WTC11 (cell line): ENCODE data around the gene PRSS27. TPM values are rescaled to one million over a fixed set of nuclear protein-coding genes. Genes with fewer than 3 reads are reported as not detected.
A peak's percentile ranks its signal among the peaks of the same experiment; 100 is the strongest.

Experiments
- ATAC-seq: fragments of 200-7000 bp; cut with Tn5 transposase; 2 replicates; pipeline ENCODE4 v1.10.0; 2021; ENCODE audit warnings: mild to moderate bottlenecking, moderate library complexity
- CTCF ChIA-PET: fragments of 300-600 bp; sonication (Branson Sonifier 250); formaldehyde crosslinking; loops from one replicate; lab custom pipeline; 2021; ENCODE audit warnings: antibody characterized with exemption; lab: Charles Lee
- POLR2A ChIA-PET: fragments of 350-600 bp; sonication (Branson Sonifier 250); formaldehyde crosslinking; loops from one replicate; lab custom pipeline; 2021; ENCODE audit warnings: antibody characterized with exemption; lab: Charles Lee
- DNase-seq: peaks from one replicate; pipeline ENCODE4 v3.0.0; 2021; ENCODE audit warnings: low spot score
- H3K27ac Mint-ChIP-seq: 2 replicates; pipeline ENCODE4 v1.8.0; 2021; ENCODE audit warnings: mixed read lengths
- H3K27me3 Mint-ChIP-seq: 2 replicates; pipeline ENCODE4 v1.8.0; 2021; ENCODE audit warnings: low read depth, mild to moderate bottlenecking, moderate library complexity, mixed read lengths
- H3K36me3 Mint-ChIP-seq: 2 replicates; pipeline ENCODE4 v1.8.0; 2021; ENCODE audit warnings: mixed read lengths
- H3K4me1 Mint-ChIP-seq: 2 replicates; pipeline ENCODE4 v1.8.0; 2022; ENCODE audit warnings: mixed read lengths
- H3K4me3 Mint-ChIP-seq: 2 replicates; pipeline ENCODE4 v1.8.0; 2021; ENCODE audit warnings: mild to moderate bottlenecking, moderate library complexity, mixed read lengths
- H3K9me3 Mint-ChIP-seq: 2 replicates; pipeline ENCODE4 v1.8.0; 2021; ENCODE audit warnings: mixed read lengths
- CREM ChIP-seq: sonication (generic); formaldehyde crosslinking; IDR thresholded peaks from 2 replicates; pipeline ENCODE4 v1.8.1; 2022; ENCODE audit warnings: mild to moderate bottlenecking, missing genetic modification reagents, moderate library complexity
- ETV6 ChIP-seq: sonication (generic); formaldehyde crosslinking; IDR thresholded peaks from 2 replicates; pipeline ENCODE4 v1.8.1; 2022; ENCODE audit warnings: mild to moderate bottlenecking, missing genetic modification reagents
- FOXJ3 ChIP-seq: sonication (generic); formaldehyde crosslinking; IDR thresholded peaks from 2 replicates; pipeline ENCODE4 v1.9.0; 2021; ENCODE audit warnings: missing genetic modification reagents, mild to moderate bottlenecking, borderline replicate concordance
- GABPB1 ChIP-seq: sonication (generic); formaldehyde crosslinking; IDR thresholded peaks from 2 replicates; pipeline ENCODE4 v1.8.1; 2023; ENCODE audit warnings: mild to moderate bottlenecking, missing genetic modification reagents
- GTF2I ChIP-seq: fragments of 250-450 bp; sonication (Bioruptor Pico); conservative IDR thresholded peaks from 2 replicates; pipeline ENCODE4 v1.4.0; 2021; ENCODE audit warnings: mild to moderate bottlenecking
- JAZF1 ChIP-seq: fragments of 250-450 bp; sonication (Bioruptor Pico); IDR thresholded peaks from 2 replicates; pipeline ENCODE4 v1.9.0; 2021; ENCODE audit warnings: moderate library complexity, mild to moderate bottlenecking, inconsistent platforms
- MYBL2 ChIP-seq: sonication (generic); formaldehyde crosslinking; IDR thresholded peaks from 2 replicates; pipeline ENCODE4 v1.8.1; 2023; ENCODE audit warnings: mild to moderate bottlenecking, moderate library complexity, missing genetic modification reagents
- NFYB ChIP-seq: sonication (generic); formaldehyde crosslinking; conservative IDR thresholded peaks from 2 replicates; pipeline ENCODE4 v1.8.0; 2022; ENCODE audit warnings: low read depth, missing genetic modification reagents
- PRRX2 ChIP-seq: fragments of 250-450 bp; sonication (Bioruptor Pico); IDR thresholded peaks from 2 replicates; pipeline ENCODE4 v1.8.0; 2021; ENCODE audit warnings: mild to moderate bottlenecking
- TCF7 ChIP-seq: sonication (generic); formaldehyde crosslinking; IDR thresholded peaks from 2 replicates; pipeline ENCODE4 v1.8.0; 2022; ENCODE audit warnings: mild to moderate bottlenecking, low read depth, missing genetic modification reagents, moderate library complexity
- TEAD1 ChIP-seq: sonication (generic); formaldehyde crosslinking; IDR thresholded peaks from 2 replicates; pipeline ENCODE4 v1.8.0; 2022; ENCODE audit warnings: mild to moderate bottlenecking, missing genetic modification reagents
- TEAD4 ChIP-seq: sonication (generic); formaldehyde crosslinking; IDR thresholded peaks from 2 replicates; pipeline ENCODE4 v1.8.0; 2022; ENCODE audit warnings: mild to moderate bottlenecking, missing genetic modification reagents
- ZNF317 ChIP-seq: sonication (generic); formaldehyde crosslinking; IDR thresholded peaks from 2 replicates; pipeline ENCODE4 v1.8.1; 2023; ENCODE audit warnings: low read depth, mild to moderate bottlenecking, moderate library complexity, missing genetic modification reagents, borderline replicate concordance
- ZNF416 ChIP-seq: fragments of 250-450 bp; sonication (Bioruptor Pico); IDR thresholded peaks from 2 replicates; pipeline ENCODE4 v1.9.0; 2021; ENCODE audit warnings: mild to moderate bottlenecking, inconsistent platforms
- ZNF423 ChIP-seq: fragments of 250-450 bp; sonication (Bioruptor Pico); IDR thresholded peaks from 2 replicates; pipeline ENCODE4 v2.1.2; 2022; ENCODE audit warnings: mild to moderate bottlenecking, moderate library complexity
- total RNA-seq: library from RNA; stranded (reverse); gene quantifications from 3 replicates; pipeline ENCODE4 v1.2.3, GENCODE V29; 2021
- TF ChIP-seq, protein P1 (sequence below): sonication (generic); formaldehyde crosslinking; IDR thresholded peaks from 2 replicates; pipeline ENCODE4 v1.8.1; 2022; ENCODE audit warnings: low read depth, mild to moderate bottlenecking, moderate library complexity, missing genetic modification reagents, borderline replicate concordance
- TF ChIP-seq, protein P2 (sequence below): sonication (generic); formaldehyde crosslinking; IDR thresholded peaks from 2 replicates; pipeline ENCODE4 v1.8.0; 2023; ENCODE audit warnings: mild to moderate bottlenecking, missing genetic modification reagents
- TF ChIP-seq, protein P3 (sequence below): sonication (generic); formaldehyde crosslinking; IDR thresholded peaks from 2 replicates; pipeline ENCODE4 v1.8.1; 2022; ENCODE audit warnings: mild to moderate bottlenecking, missing genetic modification reagents, moderate library complexity, borderline replicate concordance
- TF ChIP-seq, protein P4 (sequence below): fragments of 200-600 bp; IDR thresholded peaks from 2 replicates; pipeline ENCODE4 v1.8.0; 2022; ENCODE audit warnings: antibody characterized with exemption
- TF ChIP-seq, protein P5 (sequence below): fragments of 250-450 bp; sonication (Bioruptor Pico); IDR thresholded peaks from 2 replicates; pipeline ENCODE4 v1.9.0; 2021; ENCODE audit warnings: mild to moderate bottlenecking
- TF ChIP-seq, protein P6 (sequence below): fragments of 250-450 bp; sonication (Bioruptor Pico); IDR thresholded peaks from 2 replicates; pipeline ENCODE4 v1.8.0; 2021; ENCODE audit warnings: mild to moderate bottlenecking

Gene PRSS27
- total RNA-seq, 1 experiment from 2014 or later: 5.1 TPM

- TF ChIP-seq, protein P1, sequence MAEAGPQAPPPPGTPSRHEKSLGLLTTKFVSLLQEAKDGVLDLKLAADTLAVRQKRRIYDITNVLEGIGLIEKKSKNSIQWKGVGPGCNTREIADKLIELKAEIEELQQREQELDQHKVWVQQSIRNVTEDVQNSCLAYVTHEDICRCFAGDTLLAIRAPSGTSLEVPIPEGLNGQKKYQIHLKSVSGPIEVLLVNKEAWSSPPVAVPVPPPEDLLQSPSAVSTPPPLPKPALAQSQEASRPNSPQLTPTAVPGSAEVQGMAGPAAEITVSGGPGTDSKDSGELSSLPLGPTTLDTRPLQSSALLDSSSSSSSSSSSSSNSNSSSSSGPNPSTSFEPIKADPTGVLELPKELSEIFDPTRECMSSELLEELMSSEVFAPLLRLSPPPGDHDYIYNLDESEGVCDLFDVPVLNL (CRISPR knock-in tag): no peak
- TF ChIP-seq ZNF423 (CRISPR knock-in tag) (no peak), MYBL2 (no peak), ZNF317 (CRISPR knock-in tag) (no peak), FOXJ3 (CRISPR knock-in tag) (no peak), TEAD4 (CRISPR knock-in tag) (no peak), GABPB1 (no peak), GTF2I (no peak), CREM (CRISPR knock-in tag) (no peak)
- TF ChIP-seq, protein P2, sequence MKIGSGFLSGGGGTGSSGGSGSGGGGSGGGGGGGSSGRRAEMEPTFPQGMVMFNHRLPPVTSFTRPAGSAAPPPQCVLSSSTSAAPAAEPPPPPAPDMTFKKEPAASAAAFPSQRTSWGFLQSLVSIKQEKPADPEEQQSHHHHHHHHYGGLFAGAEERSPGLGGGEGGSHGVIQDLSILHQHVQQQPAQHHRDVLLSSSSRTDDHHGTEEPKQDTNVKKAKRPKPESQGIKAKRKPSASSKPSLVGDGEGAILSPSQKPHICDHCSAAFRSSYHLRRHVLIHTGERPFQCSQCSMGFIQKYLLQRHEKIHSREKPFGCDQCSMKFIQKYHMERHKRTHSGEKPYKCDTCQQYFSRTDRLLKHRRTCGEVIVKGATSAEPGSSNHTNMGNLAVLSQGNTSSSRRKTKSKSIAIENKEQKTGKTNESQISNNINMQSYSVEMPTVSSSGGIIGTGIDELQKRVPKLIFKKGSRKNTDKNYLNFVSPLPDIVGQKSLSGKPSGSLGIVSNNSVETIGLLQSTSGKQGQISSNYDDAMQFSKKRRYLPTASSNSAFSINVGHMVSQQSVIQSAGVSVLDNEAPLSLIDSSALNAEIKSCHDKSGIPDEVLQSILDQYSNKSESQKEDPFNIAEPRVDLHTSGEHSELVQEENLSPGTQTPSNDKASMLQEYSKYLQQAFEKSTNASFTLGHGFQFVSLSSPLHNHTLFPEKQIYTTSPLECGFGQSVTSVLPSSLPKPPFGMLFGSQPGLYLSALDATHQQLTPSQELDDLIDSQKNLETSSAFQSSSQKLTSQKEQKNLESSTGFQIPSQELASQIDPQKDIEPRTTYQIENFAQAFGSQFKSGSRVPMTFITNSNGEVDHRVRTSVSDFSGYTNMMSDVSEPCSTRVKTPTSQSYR (CRISPR knock-in tag): no peak
- TF ChIP-seq, protein P3, sequence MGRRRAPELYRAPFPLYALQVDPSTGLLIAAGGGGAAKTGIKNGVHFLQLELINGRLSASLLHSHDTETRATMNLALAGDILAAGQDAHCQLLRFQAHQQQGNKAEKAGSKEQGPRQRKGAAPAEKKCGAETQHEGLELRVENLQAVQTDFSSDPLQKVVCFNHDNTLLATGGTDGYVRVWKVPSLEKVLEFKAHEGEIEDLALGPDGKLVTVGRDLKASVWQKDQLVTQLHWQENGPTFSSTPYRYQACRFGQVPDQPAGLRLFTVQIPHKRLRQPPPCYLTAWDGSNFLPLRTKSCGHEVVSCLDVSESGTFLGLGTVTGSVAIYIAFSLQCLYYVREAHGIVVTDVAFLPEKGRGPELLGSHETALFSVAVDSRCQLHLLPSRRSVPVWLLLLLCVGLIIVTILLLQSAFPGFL (CRISPR knock-in tag): no peak
- TF ChIP-seq, protein P4, sequence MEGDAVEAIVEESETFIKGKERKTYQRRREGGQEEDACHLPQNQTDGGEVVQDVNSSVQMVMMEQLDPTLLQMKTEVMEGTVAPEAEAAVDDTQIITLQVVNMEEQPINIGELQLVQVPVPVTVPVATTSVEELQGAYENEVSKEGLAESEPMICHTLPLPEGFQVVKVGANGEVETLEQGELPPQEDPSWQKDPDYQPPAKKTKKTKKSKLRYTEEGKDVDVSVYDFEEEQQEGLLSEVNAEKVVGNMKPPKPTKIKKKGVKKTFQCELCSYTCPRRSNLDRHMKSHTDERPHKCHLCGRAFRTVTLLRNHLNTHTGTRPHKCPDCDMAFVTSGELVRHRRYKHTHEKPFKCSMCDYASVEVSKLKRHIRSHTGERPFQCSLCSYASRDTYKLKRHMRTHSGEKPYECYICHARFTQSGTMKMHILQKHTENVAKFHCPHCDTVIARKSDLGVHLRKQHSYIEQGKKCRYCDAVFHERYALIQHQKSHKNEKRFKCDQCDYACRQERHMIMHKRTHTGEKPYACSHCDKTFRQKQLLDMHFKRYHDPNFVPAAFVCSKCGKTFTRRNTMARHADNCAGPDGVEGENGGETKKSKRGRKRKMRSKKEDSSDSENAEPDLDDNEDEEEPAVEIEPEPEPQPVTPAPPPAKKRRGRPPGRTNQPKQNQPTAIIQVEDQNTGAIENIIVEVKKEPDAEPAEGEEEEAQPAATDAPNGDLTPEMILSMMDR: no peak
- TF ChIP-seq, all 79 proteins: peak for 0
These were observed 35.1 kb upstream of the PRSS27 start (continued) for GRCh38 chr16:2755158-2755557.

DNA sequence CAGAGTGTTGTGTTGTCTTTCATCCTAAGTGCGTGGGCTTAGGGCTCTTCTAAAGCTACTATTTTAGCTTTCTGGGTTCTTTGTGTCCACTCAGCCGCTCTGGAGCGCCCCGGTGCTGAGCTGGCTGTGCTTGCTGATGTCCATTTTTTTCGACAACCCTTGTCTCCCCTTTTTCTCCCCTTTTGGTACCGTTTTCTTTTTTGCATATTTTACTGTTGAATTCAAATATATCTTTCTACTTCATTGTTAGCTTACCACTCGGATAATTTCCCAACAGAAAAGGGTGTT lies 33.7 kb upstream of the PRSS27 start:
- H3K4me1 Mint-ChIP-seq: peaks cover 38% of the 10 kb centered on the region
- H3K9me3 Mint-ChIP-seq: peaks cover 3% of the 10 kb centered on the region
- no peaks in the 10 kb centered on the region for H3K27me3 Mint-ChIP-seq
- CTCF ChIA-PET: no interaction called here
- no peak for ATAC-seq
- no peak for DNase-seq
- H3K27ac Mint-ChIP-seq: peak overlapping the region; percentile 95
- POLR2A ChIA-PET: interaction anchor here (0.9 to 1.3 kb wide), 3 partner anchors 21 to 509 kb away, joined by 3 read pairs; no protein-coding TSS in a partner anchor
- peaks cover 52% of the 10 kb centered on the region for H3K36me3 Mint-ChIP-seq
- H3K4me3 Mint-ChIP-seq: peak overlapping the region; percentile 89
- no peak for TF ChIP-seq TCF7 (CRISPR knock-in tag)
- TF ChIP-seq, protein P5, sequence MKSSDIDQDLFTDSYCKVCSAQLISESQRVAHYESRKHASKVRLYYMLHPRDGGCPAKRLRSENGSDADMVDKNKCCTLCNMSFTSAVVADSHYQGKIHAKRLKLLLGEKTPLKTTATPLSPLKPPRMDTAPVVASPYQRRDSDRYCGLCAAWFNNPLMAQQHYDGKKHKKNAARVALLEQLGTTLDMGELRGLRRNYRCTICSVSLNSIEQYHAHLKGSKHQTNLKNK: no peak
- no peak for TF ChIP-seq ETV6 (CRISPR knock-in tag)
- no peak for TF ChIP-seq TEAD1 (CRISPR knock-in tag)
- no peak for TF ChIP-seq NFYB (CRISPR knock-in tag)
- TF ChIP-seq JAZF1 (CRISPR knock-in tag): no peak
- TF ChIP-seq, protein P6, sequence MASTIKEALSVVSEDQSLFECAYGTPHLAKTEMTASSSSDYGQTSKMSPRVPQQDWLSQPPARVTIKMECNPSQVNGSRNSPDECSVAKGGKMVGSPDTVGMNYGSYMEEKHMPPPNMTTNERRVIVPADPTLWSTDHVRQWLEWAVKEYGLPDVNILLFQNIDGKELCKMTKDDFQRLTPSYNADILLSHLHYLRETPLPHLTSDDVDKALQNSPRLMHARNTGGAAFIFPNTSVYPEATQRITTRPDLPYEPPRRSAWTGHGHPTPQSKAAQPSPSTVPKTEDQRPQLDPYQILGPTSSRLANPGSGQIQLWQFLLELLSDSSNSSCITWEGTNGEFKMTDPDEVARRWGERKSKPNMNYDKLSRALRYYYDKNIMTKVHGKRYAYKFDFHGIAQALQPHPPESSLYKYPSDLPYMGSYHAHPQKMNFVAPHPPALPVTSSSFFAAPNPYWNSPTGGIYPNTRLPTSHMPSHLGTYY (CRISPR knock-in tag): no peak
- TF ChIP-seq MYBL2: no peak
- TF ChIP-seq ZNF416 (CRISPR knock-in tag): no peak
- no peak for TF ChIP-seq PRRX2 (CRISPR knock-in tag)
